ENCODE measurements around the gene DNAH9.

The DNAH9 gene

GRCh38 chr17:11671126-11671525 is 72.9 kb downstream of the DNAH9 start:
- no peak for DNase-seq (ENCODE audit: low read depth in 3 of 3)

DNA sequence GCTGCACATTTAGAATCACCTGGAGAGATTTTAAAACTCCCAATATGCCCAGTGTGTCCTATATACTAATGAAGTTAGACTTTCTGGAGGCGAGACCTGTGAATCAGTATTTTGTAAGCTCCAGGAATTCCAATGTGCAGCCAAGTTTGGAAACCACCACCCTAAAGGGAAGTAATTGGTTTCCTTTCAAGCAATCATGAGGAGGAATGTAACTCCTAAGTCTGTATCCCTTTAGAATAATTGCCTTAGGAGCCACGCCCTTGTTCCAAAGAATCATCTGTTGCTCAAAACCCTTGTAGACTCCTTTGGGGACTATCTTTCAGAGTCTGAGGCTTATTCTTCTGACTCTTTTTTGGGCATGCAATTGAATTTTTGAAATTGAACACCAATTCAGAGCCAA is 84.4 kb downstream of the DNAH9 start:
- no peak for DNase-seq (ENCODE audit: low read depth in 3 of 3)

DNA sequence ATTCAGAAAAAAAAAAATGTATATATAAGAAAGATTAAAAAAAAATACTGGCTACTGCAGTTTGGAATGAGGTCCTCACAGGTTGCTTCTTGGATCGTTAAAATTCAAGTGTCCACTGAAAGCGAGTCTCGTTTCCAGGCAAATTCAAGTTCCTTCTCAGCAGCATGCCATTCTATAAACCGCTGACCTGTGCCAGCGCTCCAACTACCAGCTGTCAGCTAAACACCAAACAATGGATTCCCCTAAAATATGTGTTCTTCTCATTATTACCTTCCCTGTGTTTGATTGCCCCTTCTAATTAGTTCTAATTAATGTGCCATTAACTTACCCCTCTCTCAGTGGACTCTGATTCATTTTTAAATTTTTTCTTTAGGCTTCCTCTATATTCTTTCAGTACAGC is 92.4 kb downstream of the DNAH9 start:
- no peak for DNase-seq (ENCODE audit: low read depth in 3 of 3)

GRCh38 chr17:11692688-11693087 is 94.4 kb downstream of the DNAH9 start:
- no peak for DNase-seq (ENCODE audit: low read depth in 3 of 3)

GRCh38 chr17:11693284-11693683 is 95.0 kb downstream of the DNAH9 start:
- no peak for DNase-seq (ENCODE audit: low read depth in 3 of 3)

DNA sequence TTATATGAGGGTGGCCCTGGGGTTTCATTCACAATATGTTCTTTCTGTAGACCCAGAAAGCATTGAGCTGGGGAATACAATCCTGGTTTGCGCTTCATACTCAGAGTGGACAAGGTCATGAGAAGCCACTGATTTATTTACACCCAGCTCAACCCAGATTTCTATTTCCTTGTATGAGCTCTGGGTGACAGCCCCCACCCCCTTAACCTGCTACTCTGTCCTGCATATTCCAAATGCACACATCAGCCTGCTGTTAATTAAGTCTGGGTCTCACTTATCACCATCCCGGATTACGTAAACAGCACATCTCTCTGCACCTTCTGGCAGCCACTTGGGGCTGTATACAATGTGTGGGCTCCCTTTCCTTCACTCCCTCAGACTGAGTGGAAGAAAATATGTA is 102.4 kb downstream of the DNAH9 start:
- no peak for DNase-seq (ENCODE audit: low read depth in 3 of 3)

GRCh38 chr17:11701911-11702310 is 103.6 kb downstream of the DNAH9 start:
- DNase-seq (ENCODE audit: low read depth in 3 of 3) = no peak

- DNase-seq (ENCODE audit: low read depth in 3 of 3) = no peak
Observed at GRCh38 chr17:11704041-11704440, 105.8 kb downstream of the DNAH9 start.

DNA sequence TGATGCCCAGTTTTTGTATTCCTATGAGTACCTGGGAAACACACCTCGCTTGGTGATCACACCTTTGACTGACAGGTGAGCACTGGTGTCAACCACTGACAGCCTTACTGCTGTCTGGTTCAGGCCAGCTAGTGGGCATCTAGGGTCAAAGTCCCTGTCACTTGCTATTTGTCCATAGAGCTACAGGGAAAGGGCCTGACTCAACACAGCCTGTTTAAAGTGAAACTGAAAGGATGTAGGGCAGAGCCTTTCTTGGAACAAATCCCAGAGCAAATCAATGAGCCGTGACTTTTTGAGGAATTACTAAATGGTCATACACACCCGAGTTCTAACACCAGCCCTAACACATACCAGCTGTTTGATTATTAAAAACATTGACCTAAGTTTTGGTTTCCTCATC is 106.8 kb downstream of the DNAH9 start:
- no peak for DNase-seq (ENCODE audit: low read depth in 3 of 3)

GRCh38 chr17:11707586-11707985 is 109.3 kb downstream of the DNAH9 start:
- DNase-seq (ENCODE audit: low read depth in 3 of 3) = no peak

DNA sequence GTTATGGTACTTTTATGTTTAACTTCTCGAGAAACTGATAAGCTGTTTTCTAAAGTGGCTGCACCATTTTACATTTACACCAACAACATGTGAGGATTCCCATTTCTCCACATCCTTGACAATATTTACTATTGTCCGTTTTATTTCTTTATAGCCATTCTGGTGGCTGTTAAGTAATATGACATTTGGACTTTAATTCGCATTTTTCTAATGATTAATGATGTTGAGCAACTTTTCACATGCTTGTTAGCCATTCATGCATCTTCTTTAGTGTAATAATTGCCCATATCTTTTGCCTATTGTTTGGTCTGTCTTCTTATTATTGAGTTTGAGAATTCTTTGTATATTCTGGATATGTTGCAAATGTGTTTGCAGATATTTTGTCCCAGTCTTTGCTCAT is 114.2 kb downstream of the DNAH9 start:
- DNase-seq (ENCODE audit: low read depth in 3 of 3) = no peak

GRCh38 chr17:11719203-11719602 is 120.9 kb downstream of the DNAH9 start:
- DNase-seq (ENCODE audit: low read depth in 3 of 3) = no peak

DNA sequence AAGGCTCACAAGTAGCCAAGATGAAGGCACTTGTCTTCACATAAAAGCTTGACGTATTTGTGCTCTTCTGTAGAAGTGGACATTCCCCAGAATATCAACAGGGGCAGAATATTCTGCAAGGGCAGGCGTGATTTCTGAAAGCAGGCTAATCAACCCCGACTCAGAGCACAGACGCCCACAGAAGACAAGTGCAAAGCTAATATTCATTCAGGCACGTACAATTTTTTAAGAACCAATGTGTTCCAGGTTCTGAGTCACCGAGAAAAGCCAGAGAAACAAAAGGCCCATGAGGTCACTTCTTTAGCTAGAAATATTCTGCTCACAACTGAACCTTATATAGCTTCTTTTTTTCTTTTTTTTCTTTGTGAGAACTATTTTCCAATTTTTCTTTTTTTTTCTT is 121.6 kb downstream of the DNAH9 start:
- DNase-seq (ENCODE audit: low read depth in 3 of 3) = no peak

DNA sequence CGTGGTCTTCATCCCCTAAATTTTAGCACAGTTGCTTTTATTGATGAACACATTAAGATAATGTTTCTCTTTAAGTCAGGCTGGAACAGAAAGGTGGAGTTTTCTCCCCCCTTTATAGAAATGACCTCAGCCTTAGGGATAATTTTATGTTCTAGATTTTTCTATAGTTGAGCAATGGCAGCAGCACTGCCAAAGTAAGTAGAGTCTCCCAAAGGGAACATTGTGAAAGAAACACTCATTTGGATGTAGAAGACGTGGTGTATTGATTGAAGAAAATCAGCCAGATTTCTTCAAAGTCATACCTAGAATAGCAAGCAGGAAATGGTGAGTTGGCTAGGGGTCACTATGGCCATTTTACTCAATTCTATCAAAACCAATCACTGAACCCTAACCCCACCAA is 122.5 kb downstream of the DNAH9 start:
- DNase-seq (ENCODE audit: low read depth in 3 of 3) = no peak

GRCh38 chr17:11730747-11731146 is 132.5 kb downstream of the DNAH9 start:
- DNase-seq (ENCODE audit: low read depth in 3 of 3) = no peak

DNA sequence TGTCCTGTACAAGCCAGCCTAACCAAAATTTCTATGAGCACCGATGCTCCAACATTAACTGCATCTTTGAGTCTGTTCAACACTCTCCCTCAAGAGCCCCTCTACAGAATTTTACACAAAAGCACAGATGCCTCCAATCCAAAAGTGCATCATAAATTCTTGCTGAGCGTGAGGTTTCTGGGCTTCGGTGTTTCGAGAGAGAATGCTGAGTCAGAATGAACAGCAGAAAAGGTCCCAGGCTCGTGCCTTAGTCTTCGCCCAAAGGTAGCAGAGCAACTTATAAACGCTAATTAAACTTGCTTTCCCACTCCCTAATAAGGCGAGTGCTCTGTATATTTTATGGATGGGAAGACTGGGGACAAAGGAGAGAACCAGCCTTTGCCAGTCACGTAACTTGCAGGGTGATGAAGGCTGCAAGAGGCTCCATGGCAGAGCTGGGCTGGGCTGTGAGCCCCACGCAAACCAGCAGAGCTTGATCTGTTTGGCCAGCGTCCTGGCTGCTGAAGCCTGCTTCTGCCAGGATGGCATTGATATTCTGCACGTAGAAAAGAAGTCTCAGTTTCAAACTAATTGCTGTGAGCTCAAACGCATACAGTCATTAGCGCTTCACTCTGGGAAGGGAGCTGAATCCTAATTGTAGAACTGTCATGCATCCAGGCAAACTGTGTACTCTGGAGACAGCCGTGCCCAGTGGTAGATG is 138.5 kb downstream of the DNAH9 start:
- DNase-seq (ENCODE audit: low read depth in 3 of 3) = no peak

- no peak for DNase-seq (ENCODE audit: low read depth in 3 of 3)
Observed at GRCh38 chr17:11737313-11737679, 139.0 kb downstream of the DNAH9 start.

GRCh38 chr17:11738151-11738550 is 139.9 kb downstream of the DNAH9 start:
- no peak for DNase-seq (ENCODE audit: low read depth in 3 of 3)

DNA sequence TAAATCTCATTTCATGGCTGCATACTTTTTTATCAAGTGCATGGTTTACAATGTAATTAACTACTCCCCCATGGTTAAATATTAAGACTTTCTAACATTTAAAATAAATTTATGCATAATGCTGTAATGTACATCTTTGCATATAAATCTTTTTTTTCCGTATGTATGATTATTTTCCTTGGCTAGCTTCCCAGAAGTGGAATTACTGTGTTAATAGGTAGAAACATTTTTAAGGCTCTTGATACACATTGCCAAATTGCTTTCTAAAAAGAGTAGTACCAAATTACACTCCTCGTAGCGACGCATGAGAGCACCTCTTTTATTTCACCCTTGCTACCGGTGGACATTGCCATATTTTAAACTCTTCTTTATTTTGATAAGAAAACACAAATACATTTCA is 141.1 kb downstream of the DNAH9 start:
- no peak for DNase-seq (ENCODE audit: low read depth in 3 of 3)

DNA sequence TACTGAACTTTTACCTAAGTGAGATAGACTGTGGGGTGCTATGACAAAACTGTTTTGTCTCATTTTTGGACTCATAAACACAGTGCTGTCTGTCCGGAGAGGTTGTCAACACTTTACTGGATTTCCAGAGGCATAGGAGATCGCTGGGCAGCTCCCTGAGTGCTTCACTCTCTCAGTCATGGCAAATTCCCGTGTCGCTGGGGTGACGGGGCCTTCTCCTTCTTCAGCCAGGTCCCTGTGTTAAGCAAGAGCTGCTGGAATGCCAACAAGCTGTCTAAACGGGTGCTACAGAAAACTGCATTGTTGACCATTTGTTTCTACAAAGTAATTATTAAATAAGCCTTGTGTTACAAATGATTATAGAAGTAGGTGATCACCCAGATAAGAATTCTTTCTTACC is 141.6 kb downstream of the DNAH9 start:
- no peak for DNase-seq (ENCODE audit: low read depth in 3 of 3)

- no peak for DNase-seq (ENCODE audit: low read depth in 3 of 3)
Observed at GRCh38 chr17:11742886-11743285, 144.6 kb downstream of the DNAH9 start.

GRCh38 chr17:11744696-11745095 is 146.4 kb downstream of the DNAH9 start:
- no peak for DNase-seq (ENCODE audit: low read depth in 3 of 3)

GRCh38 chr17:11747441-11747840 is 149.2 kb downstream of the DNAH9 start:
- no peak for DNase-seq (ENCODE audit: low read depth in 3 of 3)

- DNase-seq (ENCODE audit: low read depth in 3 of 3) = no peak
Observed at GRCh38 chr17:11757815-11758214, 159.5 kb downstream of the DNAH9 start.

Measured in stimulated activated CD4-positive, alpha-beta T cell treated with anti-CD3 and anti-CD28 coated beads, TNF-alpha, amount 100 ng/mL, for 4 hours (primary cell).